Measurements from ENCODE around the gene CNIH1. TPM values are rescaled to one million over a fixed set of nuclear protein-coding genes. Genes with fewer than 3 reads are reported as not detected.

Gene CNIH1
- total RNA-seq, 3 donors from 2014 or later: 99.9 to 115 (median 101) TPM

Other genes with a start within 250 kb of the CNIH1 start
- gene CDKN3, start 44.4 kb downstream of the CNIH1 start, total RNA-seq: 10 to 100 TPM in 1 of 3 donors, 1 to 10 TPM in 2; 1.7 to 18.2 (median 3.4) TPM
- gene GMFB, start 47.6 kb upstream of the CNIH1 start, total RNA-seq: 10 to 100 TPM; 55.7 to 74.4 (median 57.5) TPM
- 10 to 100 TPM; 17.0 to 25.2 (median 22.5) TPM for gene CGRRF1, start 68.5 kb upstream of the CNIH1 start, total RNA-seq
- gene SAMD4A, start 125.8 kb upstream of the CNIH1 start, total RNA-seq: 10 to 100 TPM; 14.7 to 82.1 (median 16.5) TPM